Activated CD8-positive, alpha-beta memory T cell treated with anti-CD3 and anti-CD28 coated beads for 24 hours (primary cell): ENCODE measurements around the gene EMX2.

ENCODE experiments used
- DNase-seq: peaks from one replicate; pipeline ENCODE4 v3.0.0-alpha.2; 2020

EMX2 gene

GRCh38 chr10:117545141-117546019, 2.8 kb downstream of the EMX2 start:
- no peak for DNase-seq

GRCh38 chr10:117546020-117546580, 3.6 kb downstream of the EMX2 start:
- no peak for DNase-seq

DNA sequence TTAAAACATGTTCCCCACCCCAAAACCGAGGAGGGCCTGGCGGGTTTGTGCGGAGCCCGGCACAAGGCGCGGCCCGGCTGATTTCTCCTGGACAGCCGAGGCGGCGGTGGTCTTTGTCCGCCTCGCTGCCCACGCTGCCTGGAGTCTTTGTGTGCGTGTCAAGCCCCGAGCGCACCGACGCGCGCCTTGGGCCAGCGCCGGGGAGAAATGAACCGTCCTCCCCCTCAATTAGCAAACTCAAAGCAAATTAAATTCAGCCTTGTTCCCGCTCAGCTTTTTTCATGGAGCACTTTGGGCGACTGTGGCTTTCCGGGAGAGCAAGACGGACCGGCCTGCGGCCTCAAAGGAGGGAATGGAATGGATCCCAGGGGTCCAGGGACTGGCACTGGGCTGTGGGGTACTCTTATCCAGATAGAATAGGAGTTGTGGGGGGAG, 4.1 kb downstream of the EMX2 start:
- DNase-seq, result no peak

GRCh38 chr10:117547016-117547715, 4.6 kb downstream of the EMX2 start:
- DNase-seq, result no peak

- DNase-seq, result no peak
Measured at GRCh38 chr10:117547716-117548668, 5.4 kb downstream of the EMX2 start.

DNA sequence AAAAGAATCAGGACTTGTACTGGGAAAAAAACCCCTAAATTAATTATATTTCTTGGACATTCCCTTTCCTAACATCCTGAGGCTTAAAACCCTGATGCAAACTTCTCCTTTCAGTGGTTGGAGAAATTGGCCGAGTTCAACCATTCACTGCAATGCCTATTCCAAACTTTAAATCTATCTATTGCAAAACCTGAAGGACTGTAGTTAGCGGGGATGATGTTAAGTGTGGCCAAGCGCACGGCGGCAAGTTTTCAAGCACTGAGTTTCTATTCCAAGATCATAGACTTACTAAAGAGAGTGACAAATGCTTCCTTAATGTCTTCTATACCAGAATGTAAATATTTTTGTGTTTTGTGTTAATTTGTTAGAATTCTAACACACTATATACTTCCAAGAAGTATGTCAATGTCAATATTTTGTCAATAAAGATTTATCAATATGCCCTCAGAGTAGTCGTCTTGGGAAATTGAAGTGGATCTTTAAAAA, 6.6 kb downstream of the EMX2 start:
- DNase-seq, result no peak

GRCh38 chr10:117550076-117550475, 7.5 kb downstream of the EMX2 start:
- no peak for DNase-seq

- DNase-seq, result no peak
Measured at GRCh38 chr10:117550599-117551329, 8.2 kb downstream of the EMX2 start.

GRCh38 chr10:117551330-117552155, 9.0 kb downstream of the EMX2 start:
- DNase-seq, result no peak

DNA sequence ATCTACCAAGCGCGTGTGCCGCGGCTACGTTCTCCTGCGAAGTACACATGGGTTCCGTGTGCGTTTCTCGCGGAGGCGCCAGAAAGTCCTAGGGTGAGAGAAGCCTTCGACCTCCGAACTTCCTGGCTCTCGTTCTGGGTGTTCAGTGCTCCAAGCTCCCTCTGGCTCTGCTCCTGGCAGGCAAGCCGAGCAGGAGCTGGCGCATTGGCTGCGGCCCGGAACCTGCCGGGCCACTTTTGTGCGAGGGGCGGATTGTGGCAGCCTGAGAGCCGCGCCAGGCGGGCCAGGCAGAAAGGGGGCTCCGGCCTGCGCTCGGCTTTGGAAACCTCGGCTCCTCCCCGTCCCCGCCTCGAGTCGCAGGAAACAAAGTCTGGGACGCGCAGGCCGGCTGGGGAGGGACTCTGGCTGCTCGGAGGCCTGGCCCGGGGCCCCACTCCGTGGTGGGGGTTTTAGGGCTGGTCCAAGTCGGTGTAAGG, 9.6 kb downstream of the EMX2 start:
- no peak for DNase-seq

GRCh38 chr10:117552701-117553141, 10.2 kb downstream of the EMX2 start:
- DNase-seq, result no peak

DNA sequence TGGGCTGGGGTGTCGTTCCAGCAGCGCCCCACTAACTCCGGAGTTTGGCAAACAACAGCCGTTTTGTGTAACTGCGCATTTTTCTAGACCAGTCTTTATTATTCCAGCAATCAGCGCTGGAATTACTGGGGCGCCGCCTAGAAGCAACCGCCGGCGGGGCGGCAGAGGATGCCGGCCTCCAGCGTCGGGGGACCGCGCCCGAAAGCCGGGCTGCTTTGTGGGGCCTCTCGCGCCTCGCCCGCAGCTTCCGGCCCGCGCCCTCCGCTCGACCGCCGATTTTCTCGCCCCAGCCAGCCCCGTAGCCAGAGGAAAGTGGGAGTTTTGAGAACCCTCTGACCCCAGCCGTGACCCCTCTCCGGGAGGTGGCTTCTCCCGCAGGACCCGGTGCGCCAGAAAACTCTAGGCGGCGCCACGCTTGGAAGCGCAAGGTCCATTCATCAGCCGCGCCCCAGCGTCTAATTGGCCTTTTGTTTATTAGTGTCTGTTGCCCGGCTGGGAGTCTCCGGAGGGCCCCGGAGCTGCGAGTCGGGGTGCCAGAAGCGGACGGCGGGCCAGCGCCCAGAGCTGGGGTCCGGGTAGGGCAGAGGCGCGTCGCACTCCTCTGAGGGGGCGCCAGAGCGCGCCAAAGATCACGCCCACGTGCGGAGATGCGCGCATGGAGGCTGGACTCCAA, 10.7 kb downstream of the EMX2 start:
- DNase-seq, result no peak

- DNase-seq, result no peak
Measured at GRCh38 chr10:117553815-117554172, 11.2 kb downstream of the EMX2 start.

DNA sequence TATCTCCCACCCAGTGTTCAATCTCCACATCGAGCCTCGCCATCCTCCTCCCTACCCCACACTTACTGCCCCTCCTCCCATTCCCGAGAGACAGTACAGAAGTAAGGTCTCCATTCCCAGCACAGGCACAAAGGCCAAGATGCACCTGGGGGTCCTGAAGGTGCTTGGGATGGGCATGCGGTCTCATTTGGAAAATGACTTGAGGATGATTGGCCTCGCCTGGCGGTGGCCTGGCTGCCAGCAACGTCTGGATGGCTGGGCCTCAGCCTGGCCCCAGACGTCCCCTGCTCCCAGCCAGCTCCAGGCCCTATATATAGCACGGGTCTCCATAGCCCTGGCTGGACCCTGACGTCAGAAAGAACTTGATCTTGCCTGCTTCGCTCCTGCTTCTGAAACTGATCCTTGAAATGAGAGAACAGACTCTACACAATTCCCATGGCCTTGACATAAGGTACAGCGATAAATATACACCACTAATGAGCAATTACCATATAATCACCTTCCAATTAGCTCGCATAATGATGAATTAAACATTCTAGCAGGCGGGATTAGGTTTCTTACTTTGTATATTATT, 11.8 kb downstream of the EMX2 start:
- no peak for DNase-seq

GRCh38 chr10:117555017-117555416, 12.5 kb downstream of the EMX2 start:
- no peak for DNase-seq

GRCh38 chr10:117555863-117556262, 13.3 kb downstream of the EMX2 start:
- DNase-seq, result no peak

- no peak for DNase-seq
Measured at GRCh38 chr10:117556356-117556755, 13.8 kb downstream of the EMX2 start.

DNA sequence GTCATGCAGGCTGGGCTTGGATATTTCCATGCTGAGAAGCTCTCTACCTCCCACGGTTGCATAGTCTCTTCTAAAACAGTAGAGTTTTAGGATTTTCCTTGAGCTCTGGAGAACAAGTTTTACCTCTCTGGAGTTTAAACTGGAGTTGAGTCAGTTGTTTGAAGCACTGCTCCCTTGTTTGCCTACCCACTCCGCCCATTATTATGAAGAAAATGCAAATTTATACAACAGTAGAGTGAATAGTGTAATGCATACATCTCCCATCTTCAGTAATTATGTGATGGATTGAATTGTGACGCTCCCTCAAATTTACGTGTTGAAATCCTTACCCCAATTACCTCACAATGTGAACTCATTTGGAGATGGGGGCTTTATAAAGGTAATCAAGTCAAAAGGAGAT, 17.2 kb downstream of the EMX2 start:
- DNase-seq, result no peak

GRCh38 chr10:117560942-117561341, 18.4 kb downstream of the EMX2 start:
- DNase-seq, result no peak

DNA sequence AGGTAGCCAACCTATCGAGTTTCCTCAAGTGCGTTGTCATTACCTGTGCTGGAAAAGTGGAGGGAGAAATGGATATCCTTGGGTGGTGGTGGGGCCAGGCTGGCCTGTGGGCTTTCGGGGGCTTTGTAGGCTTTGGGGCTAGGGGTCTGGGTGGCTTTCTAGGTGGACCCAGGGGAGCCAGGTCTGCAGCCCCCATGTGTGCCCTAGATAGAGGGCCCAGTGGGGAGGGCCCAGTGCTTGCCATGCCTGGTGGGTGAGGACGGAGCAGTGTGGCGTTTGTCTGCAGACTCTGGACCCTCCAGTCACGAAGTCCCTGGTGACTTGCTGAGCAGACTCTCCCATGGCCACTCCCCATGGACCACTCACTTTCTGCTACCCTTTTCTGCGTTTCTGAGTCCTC, 19.7 kb downstream of the EMX2 start:
- no peak for DNase-seq
